HUES6 (cell line): Measurements from ENCODE around the gene BBC3.
A peak's percentile ranks its signal among the peaks of the same experiment; 100 is the strongest.
"Not testable (repeated sequence)": the region's sequence is repeated elsewhere in the genome, so short reads cannot be mapped to it uniquely, and the experiment has no call there.

ENCODE experiments used
- H3K27ac ChIP-seq: 2 replicates; pipeline ENCODE4 v1.7.0; 2013; ENCODE audit warnings: low read depth, mild to moderate bottlenecking, low read length, inconsistent platforms
- H3K27me3 ChIP-seq: 2 replicates; pipeline ENCODE4 v1.6.1; 2013; ENCODE audit warnings: low read length; ENCODE audit not compliant: control insufficient read depth, insufficient read depth
- H3K36me3 ChIP-seq: 2 replicates; pipeline ENCODE4 v1.6.1; 2013; ENCODE audit warnings: low read length; ENCODE audit not compliant: control insufficient read depth, insufficient read depth
- H3K4me1 ChIP-seq: 2 replicates; pipeline ENCODE4 v1.6.1; 2013; ENCODE audit warnings: low read length; ENCODE audit not compliant: control insufficient read depth, insufficient read depth
- H3K4me3 ChIP-seq: 2 replicates; pipeline ENCODE4 v1.5.1; 2013; ENCODE audit warnings: low read depth, low read length
- H3K9ac ChIP-seq: one replicate; pipeline ENCODE4 v1.6.1; 2013; ENCODE audit warnings: mild to moderate bottlenecking, low read length
- H3K9me3 ChIP-seq: 2 replicates; pipeline ENCODE4 v1.6.1; 2013; ENCODE audit warnings: low read depth, low read length; ENCODE audit not compliant: control insufficient read depth, insufficient read depth

The BBC3 gene

DNA sequence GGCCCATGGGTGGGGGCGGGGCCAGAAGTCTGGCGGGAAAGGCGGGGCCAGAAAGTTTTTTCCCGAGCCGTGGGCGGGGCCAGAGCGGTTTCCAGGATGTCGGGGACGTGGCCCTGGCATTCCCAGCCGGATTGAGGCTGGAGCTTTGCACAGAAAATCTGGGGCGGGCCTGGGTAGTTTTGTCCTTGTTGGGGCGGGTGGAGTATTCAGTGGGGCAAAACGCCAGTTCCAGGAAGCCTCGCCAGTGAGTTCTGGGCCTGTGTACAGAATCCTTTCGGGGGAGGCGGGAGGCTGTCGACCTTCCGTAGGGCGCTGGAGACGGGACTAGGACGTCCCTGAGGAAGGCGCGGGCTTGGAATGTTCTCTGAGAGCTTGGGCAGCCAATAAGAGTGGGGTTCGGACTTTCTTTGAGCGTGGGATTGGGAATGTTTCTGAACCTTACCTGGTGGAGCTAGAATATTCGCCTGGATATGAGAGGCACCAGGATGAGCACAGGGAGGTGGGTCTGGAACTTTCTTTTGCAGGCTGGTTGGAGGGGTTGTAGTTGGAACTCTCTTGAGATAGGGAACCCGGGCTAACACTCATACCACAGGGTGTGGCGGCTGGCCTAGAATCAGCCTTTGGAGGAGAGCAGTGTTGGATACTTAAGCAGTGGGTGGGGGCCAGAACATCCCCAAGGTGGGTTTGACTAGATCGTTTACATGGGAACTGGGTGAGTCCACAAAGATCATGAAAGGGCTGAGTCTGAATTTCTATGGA is 26.6 kb upstream of the BBC3 start:
- no peaks in the 10 kb centered on the region for H3K27me3 ChIP-seq
- H3K27ac ChIP-seq = peak overlapping the region; percentile 50; the same call in 1 of the 2 replicates
- peaks cover 37% of the 10 kb centered on the region for H3K36me3 ChIP-seq

DNA sequence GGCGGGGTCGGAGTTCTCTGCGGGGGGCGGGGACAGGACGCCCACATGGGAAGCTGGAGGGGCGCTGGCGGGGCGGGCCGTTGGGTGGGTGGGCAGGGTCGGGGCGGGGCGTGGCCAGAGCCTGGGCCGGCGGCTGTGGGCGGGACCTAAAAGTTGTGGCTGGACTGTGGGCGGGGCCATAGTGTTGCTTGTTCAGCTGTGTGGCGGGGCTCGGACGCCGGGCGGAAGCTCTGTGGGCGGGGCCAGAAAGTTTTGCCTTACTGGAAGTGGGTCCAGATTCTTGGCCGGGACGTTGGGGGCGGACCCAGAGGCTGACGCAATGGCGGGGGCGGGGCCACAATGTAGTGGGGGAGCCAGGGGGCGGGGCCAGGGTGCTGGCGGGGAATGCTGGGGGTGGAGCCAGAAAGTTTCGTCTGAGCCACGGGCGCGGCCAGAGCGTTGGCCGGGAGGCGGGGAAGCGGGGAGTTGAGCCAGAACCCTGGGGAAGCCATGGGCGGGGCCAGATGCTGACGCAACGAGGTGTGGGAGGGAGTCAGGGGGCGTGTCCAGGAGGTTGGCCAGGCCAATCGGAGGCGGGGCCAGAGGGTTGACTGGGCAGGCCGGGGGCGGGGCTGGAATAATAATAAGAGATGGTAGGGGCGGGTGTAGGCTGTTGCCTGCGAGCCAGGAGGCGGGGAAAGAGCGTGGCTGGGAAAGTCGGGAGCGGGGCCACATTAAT is 25.9 kb upstream of the BBC3 start:
- H3K9me3 ChIP-seq = no peaks in the 10 kb centered on the region
- peak overlapping the region; percentile 81 for H3K4me3 ChIP-seq
- H3K9ac ChIP-seq = peak overlapping the region; percentile 88
- 0 out of 2 replicates have a peak, but pooled peaks cover 5% of the 10 kb centered on the region for H3K4me1 ChIP-seq
- H3K36me3 ChIP-seq = peaks cover 31% of the 10 kb centered on the region
- H3K27me3 ChIP-seq = no peaks in the 10 kb centered on the region
- H3K27ac ChIP-seq = peak overlapping the region; percentile 82

More for the DNA sequence above, 26.6 kb upstream of the BBC3 start:
- peak overlapping the region; percentile 81 for H3K4me3 ChIP-seq
- H3K9ac ChIP-seq = peak overlapping the region; percentile 75
- H3K9me3 ChIP-seq = no peaks in the 10 kb centered on the region
- 0 out of 2 replicates have a peak, but pooled peaks cover 5% of the 10 kb centered on the region for H3K4me1 ChIP-seq

DNA sequence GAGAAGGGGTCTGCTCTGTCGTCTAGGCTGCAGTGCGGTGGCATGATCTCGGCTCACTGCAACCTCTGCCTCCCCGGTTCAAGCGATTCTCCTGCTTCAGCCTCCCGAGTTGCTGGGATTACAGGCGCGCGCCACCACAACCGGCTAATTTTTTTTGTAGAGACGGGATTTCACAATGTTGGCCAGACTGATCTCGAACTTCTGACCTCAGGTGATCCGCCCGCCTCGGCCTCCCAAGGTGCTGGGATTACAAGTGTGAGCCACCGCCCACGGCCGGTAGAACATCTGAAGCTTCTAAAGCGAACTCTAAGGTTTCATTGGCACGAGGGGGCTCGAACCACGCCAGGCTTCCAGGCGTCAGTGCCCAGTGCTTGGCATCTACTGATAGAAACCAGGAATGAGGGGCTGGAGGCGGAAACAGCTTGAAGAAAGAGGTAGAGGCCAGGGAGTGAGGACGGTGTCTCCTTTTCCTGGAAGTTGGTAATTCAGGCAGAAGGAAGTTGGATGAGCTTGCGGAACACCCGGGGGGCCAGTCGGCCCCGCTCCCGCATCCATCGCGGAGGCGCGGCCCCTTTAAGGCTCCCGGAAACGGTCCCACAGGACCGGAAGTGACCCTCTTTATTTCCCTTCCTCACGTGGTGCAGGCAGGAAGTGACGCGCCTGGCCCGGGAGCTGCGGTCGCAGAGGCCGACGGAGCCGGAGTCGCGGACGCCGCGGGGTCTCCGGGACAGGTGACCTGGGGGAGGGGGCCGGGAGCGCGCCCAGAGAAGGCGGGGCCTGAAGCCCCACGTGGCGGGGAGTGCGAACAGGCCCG is 25.1 kb upstream of the BBC3 start, which contains the start of gene CCDC9:
Gene CCDC9 (plus strand): TSS at position 647 of the 814 bp plus-strand sequence. CDS start 1,876 bp downstream, outside the sequence.
- peak within 1 kb of the TSS; percentile 88 for H3K9ac ChIP-seq
- peaks cover 27% of the 10 kb centered on the region for H3K36me3 ChIP-seq
- 0 out of 2 replicates have a peak, but pooled peaks cover 5% of the 10 kb centered on the region for H3K4me1 ChIP-seq
- no peaks in the 10 kb centered on the region for H3K9me3 ChIP-seq
- H3K27ac ChIP-seq = peak within 1 kb of the TSS; percentile 82
- no peaks in the 10 kb centered on the region for H3K27me3 ChIP-seq
- peak within 1 kb of the TSS; percentile 81 for H3K4me3 ChIP-seq

DNA sequence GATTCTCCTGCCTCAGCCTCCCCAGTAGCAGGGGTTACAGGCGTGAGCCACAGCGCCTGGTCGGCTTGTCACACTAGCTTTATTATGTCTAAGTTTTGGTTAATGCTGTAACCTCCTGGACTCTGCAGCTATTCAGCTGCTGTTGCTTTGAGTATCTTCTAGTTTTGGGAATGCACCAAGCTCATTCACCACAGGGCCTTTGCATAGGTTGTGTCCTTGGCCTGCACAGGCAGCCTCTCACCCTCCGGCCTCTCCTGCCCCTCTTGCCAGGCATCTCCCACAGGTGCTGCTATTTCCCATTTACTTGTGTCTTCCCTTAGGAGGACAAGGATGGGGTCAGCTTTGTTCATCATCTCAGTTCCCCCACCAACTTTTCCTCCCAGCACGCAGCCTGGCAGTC is 23.0 kb upstream of the BBC3 start:
- Histone ChIP-seq H3K27ac (no peak overlapping the region), H3K9me3 (no peaks in the 10 kb centered on the region), H3K9ac (no peak overlapping the region), H3K27me3 (no peaks in the 10 kb centered on the region), H3K4me1 (peaks cover 8% of the 10 kb centered on the region; the same call in 1 of the 2 replicates), H3K4me3 (no peak overlapping the region), H3K36me3 (peaks cover 6% of the 10 kb centered on the region)

DNA sequence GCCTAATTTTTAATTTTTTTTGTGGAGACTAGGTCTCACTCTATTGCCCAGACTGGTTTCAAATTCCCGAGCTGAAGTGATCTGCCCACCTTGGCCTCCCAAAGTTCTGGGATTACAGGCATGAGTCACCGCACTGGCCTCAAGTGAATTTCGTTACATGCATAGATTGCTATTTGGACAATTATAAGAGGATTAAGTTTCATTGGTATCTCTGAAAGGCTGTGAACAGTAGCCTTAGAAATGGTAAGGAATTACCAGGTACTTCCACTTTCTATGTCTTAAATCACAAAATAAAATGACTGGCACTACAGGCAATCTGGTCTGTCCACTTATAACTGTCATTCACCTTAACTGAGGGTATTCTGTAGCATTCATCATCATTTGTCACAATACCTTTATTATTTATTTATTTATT is 22.5 kb upstream of the BBC3 start:
- no peak overlapping the region for H3K27ac ChIP-seq

DNA sequence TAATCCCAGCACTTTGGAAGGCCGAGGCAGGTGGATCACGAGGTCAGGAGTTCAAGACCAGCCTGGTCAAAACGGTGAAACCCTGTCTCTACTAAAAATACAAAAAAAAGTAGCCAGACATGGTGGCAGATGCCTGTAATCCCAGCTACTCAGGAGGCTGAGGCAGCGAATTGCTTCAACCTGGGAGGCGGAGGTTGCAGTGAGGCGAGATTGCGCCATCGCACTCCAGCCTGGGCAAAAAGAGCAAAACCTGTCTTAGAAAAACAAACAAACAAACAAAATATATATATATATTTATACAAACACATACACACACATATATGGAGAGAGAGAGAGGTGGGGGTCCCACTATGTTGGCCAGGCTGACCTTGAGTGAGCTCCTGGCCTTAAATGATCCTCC is 22.0 kb upstream of the BBC3 start:
- H3K27me3 ChIP-seq, H3K4me3 ChIP-seq, H3K9me3 ChIP-seq, H3K4me1 ChIP-seq, H3K36me3 ChIP-seq, H3K27ac ChIP-seq: not testable (repeated sequence)
- H3K9ac ChIP-seq = peak overlapping the region; percentile 10

More for the DNA sequence above, 22.5 kb upstream of the BBC3 start:
- H3K9me3 ChIP-seq = no peaks in the 10 kb centered on the region
- H3K9ac ChIP-seq = peak overlapping the region; percentile 10
- peaks cover 8% of the 10 kb centered on the region; the same call in 1 of the 2 replicates for H3K4me1 ChIP-seq
- peaks cover under 1% of the 10 kb centered on the region; the same call in 1 of the 2 replicates for H3K36me3 ChIP-seq
- H3K4me3 ChIP-seq = no peak overlapping the region
- no peaks in the 10 kb centered on the region for H3K27me3 ChIP-seq

DNA sequence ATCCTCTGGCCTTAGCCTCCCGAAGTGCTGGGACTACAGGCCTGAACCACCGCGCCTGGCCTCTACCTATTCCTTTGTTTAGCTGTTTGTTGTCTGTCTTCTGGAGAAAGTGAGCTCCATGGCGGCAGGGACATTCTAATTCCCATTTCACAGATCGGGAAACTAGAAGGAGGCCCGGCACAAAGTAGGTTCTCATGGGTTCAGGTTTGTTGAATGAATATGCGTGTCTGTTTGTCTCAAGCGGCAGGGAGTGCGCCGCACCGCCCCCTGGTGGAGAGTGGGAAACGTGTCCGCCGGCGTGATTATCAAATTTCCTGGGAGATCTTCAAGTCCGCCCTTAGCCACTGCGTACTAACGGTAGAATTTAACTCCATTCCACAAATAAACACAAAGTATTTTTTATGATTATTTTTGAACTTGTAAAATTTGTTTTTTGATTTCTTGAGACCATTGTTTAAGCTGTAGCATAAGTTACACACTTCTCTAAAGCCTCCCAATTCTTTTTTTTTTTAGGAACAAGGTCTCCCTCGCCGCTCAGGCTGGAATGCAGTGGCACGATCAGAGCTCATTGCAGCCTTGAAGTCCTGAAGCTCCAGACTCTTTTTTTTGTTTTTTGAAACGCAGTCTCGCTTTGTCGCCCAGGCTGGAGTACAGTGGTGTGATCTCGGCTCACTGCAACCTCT is 16.4 kb upstream of the BBC3 start:
- H3K4me3 ChIP-seq = no peak overlapping the region
- H3K27ac ChIP-seq = no peak overlapping the region
- H3K36me3 ChIP-seq = no peaks in the 10 kb centered on the region
- H3K4me1 ChIP-seq = peaks cover 7% of the 10 kb centered on the region
- H3K27me3 ChIP-seq = peaks cover 10% of the 10 kb centered on the region
- 0 out of 2 replicates have a peak, but pooled peaks cover 2% of the 10 kb centered on the region for H3K9me3 ChIP-seq
- H3K9ac ChIP-seq = no peak overlapping the region

DNA sequence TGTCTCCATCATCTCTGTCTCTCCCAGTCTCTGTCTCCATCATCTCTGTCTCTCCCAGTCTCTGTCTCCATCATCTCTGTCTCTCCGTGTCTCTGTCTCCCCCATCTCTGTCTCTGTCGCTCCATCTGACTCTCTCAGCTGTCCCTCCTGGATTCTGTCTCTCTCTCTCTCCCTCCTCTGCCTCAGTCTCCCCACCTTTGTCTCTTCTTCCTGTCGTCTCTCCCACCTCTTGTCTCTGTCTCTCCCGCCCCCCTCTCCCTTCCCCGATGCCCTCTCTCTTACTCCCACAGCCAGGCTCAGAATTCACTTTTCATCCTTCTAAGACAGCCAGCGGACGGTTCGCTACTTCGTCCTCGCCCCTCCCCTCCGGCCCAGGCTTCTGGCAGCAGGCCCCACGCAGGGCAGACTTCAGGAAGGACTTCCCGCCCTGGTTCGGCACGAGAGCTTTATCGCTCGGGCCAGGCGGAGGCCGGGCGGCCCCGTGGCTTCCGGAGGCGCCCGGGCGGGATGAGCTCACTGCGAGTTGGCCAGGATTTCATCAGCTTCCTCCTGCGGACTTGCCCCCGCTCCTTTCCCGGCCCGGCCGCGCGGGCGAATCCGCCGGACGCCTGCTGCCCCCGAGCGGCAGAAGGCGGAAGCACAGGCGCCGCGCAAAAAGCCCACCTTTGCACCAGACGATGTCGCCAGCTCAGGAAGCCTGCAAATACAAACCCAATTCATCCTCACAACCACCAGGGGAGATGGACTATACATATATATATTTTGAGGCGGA is 13.0 kb upstream of the BBC3 start:
- Histone ChIP-seq H3K27ac (0 out of 2 replicates have a peak overlapping the region, but pooled peaks have one; percentile 41), H3K27me3 (peaks cover 40% of the 10 kb centered on the region), H3K4me3 (peak overlapping the region; percentile 58), H3K36me3 (no peaks in the 10 kb centered on the region), H3K9me3 (0 out of 2 replicates have a peak, but pooled peaks cover 4% of the 10 kb centered on the region), H3K9ac (peak overlapping the region; percentile 49), H3K4me1 (peaks cover 17% of the 10 kb centered on the region)

DNA sequence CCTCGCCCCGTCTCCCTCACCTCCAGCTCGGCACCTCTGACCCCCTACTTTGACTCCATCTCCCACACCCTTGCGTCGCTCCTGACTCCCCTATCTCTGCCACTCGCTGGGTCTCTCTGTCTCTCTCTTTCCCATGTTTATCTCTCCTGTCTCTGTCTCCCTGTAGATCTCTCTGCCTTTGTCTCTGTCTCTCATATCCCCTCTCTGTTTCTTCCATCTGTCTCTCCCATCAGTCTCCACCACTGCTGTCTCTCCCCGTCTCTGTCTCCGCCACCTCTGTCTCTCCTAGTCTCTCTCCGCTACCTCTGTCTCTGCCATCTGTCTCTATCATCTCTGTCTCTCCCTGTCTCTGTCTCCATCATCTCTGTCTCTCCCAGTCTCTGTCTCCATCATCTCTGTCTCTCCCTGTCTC is 12.4 kb upstream of the BBC3 start:
- peak overlapping the region; percentile 58 for H3K4me3 ChIP-seq
- no peaks in the 10 kb centered on the region for H3K36me3 ChIP-seq
- peaks cover 44% of the 10 kb centered on the region for H3K27me3 ChIP-seq
- H3K4me1 ChIP-seq = peaks cover 17% of the 10 kb centered on the region
- H3K9me3 ChIP-seq = 0 out of 2 replicates have a peak, but pooled peaks cover 4% of the 10 kb centered on the region
- H3K9ac ChIP-seq = peak overlapping the region; percentile 55
- H3K27ac ChIP-seq = no peak overlapping the region
